Neural progenitor cell (in vitro differentiated cells): ENCODE measurements around the gene SYT7. TPM values are rescaled to one million over a fixed set of nuclear protein-coding genes. Genes with fewer than 3 reads are reported as not detected.

Experiments used
- DNase-seq: peaks from one replicate; pipeline ENCODE4 v3.0.0-alpha.2; 2016; ENCODE audit warnings: low spot score
- H2AFZ ChIP-seq: fragments of 200-600 bp; sonication (generic); replicated peaks from 2 replicates; pipeline ENCODE4 v1.6.1; 2016; ENCODE audit warnings: antibody characterized with exemption
- H3F3A ChIP-seq: fragments of 200-600 bp; sonication (generic); 2 replicates; pipeline ENCODE4 v1.6.1; 2016; ENCODE audit warnings: antibody characterized with exemption, low read depth
- H3K27ac ChIP-seq: fragments of 200-600 bp; sonication (generic); 2 replicates; pipeline ENCODE4 v1.5.1; 2016; ENCODE audit warnings: mild to moderate bottlenecking
- H3K27me3 ChIP-seq: fragments of 200-600 bp; sonication (generic); 2 replicates; pipeline ENCODE4 v1.6.1; 2016; ENCODE audit warnings: mild to moderate bottlenecking, moderate library complexity
- H3K36me3 ChIP-seq: fragments of 200-600 bp; sonication (generic); 2 replicates; pipeline ENCODE4 v1.5.1; 2016
- H3K4me1 ChIP-seq: fragments of 200-600 bp; sonication (generic); 2 replicates; pipeline ENCODE4 v1.6.1; 2016; ENCODE audit warnings: mixed run types
- H3K4me2 ChIP-seq: fragments of 200-600 bp; sonication (generic); 2 replicates; pipeline ENCODE4 v1.6.1; 2016
- H3K4me3 ChIP-seq: fragments of 200-600 bp; sonication (generic); 2 replicates; pipeline ENCODE4 v1.5.1; 2016
- H3K79me2 ChIP-seq: fragments of 200-600 bp; sonication (generic); 2 replicates; pipeline ENCODE4 v1.6.1; 2016; ENCODE audit warnings: low read depth
- H3K9ac ChIP-seq: fragments of 200-600 bp; sonication (generic); 2 replicates; pipeline ENCODE4 v1.6.1; 2016
- H3K9me3 ChIP-seq: fragments of 200-600 bp; sonication (generic); 2 replicates; pipeline ENCODE4 v1.5.1; 2016; ENCODE audit warnings: low read depth
- H4K20me1 ChIP-seq: fragments of 200-600 bp; sonication (generic); 2 replicates; pipeline ENCODE4 v1.6.1; 2016; ENCODE audit warnings: low read depth
- H3K27ac Mint-ChIP-seq: 3 replicates; pipeline ENCODE4 v1.8.0; 2021; ENCODE audit warnings: mixed read lengths
- H3K27me3 Mint-ChIP-seq: 2 replicates; pipeline ENCODE4 v1.8.0; 2022; ENCODE audit warnings: low read depth, mild to moderate bottlenecking, inconsistent platforms, moderate library complexity, mixed read lengths; ENCODE audit not compliant: insufficient read depth
- H3K36me3 Mint-ChIP-seq: 3 replicates; pipeline ENCODE4 v1.8.0; 2021; ENCODE audit warnings: mixed read lengths
- H3K4me1 Mint-ChIP-seq: 3 replicates; pipeline ENCODE4 v1.8.0; 2021; ENCODE audit warnings: mixed read lengths
- H3K4me3 Mint-ChIP-seq: 3 replicates; pipeline ENCODE4 v1.8.0; 2021; ENCODE audit warnings: mild to moderate bottlenecking, moderate library complexity, mixed read lengths
- H3K9me3 Mint-ChIP-seq: 3 replicates; pipeline ENCODE4 v1.8.0; 2020; ENCODE audit warnings: mixed read lengths
- CTCF ChIP-seq: fragments of 200-600 bp; sonication (generic); IDR thresholded peaks from 2 replicates; pipeline ENCODE4 v1.5.1; 2017; ENCODE audit warnings: antibody characterized with exemption, mild to moderate bottlenecking
- EZH2 ChIP-seq: fragments of 200-600 bp; sonication (generic); IDR thresholded peaks from 2 replicates; pipeline ENCODE4 v1.6.1; 2017; ENCODE audit warnings: antibody characterized with exemption, mild to moderate bottlenecking, moderate library complexity
- EZH2phosphoT487 ChIP-seq: fragments of 200-600 bp; sonication (generic); IDR thresholded peaks from 2 replicates; pipeline ENCODE4 v1.6.1; 2017; ENCODE audit warnings: antibody characterized with exemption
- total RNA-seq: library from RNA; depleted of rRNA; stranded (reverse); fragments of >200 nt; gene quantifications from 2 replicates; pipeline ENCODE4 v1.2.3, GENCODE V29; 2015; ENCODE audit warnings: low replicate concordance

Gene SYT7
- total RNA-seq, 1 donor from 2014 or later = 0.73 TPM

DNA sequence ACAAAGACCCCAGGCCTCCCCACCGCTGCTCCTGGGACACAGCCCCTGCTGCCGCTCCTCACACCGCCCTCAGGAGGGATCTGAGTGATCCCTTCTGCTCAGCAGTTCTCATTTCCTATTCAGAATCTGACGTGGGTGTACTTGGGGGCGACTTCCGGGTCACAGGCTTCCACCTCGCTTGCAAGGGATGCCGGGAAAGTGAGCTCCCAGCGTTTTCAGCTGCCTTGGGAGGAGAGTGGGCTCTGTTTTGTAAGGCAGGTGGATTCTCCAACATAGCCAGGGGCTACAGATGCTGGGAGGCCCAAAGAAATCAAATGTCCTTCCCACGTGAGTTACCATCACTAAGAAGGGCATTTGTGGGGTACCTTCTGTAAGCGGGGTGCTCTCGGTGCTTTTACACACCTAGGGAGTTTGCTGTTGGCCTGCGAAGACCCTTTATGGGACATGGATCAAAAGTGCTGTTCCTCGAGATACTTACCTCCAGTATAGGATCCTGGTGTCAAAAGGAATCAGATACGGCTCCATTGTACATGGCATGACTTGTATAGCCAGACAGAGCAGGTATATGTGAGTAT lies 82.0 kb downstream of the SYT7 start:
- no peak overlapping the region for H2AFZ ChIP-seq
- H3K27ac ChIP-seq = no peak overlapping the region
- Mint-ChIP-seq H3K4me3 (no peak overlapping the region), H3K9me3 (no peaks in the 10 kb centered on the region), H3K36me3 (no peaks in the 10 kb centered on the region), H3K27me3 (peaks cover 11% of the 10 kb centered on the region), H3K27ac (no peak overlapping the region), H3K4me1 (peaks cover 49% of the 10 kb centered on the region)
- H3K4me1 ChIP-seq = peaks cover 7% of the 10 kb centered on the region
- peaks cover 21% of the 10 kb centered on the region for H3K27me3 ChIP-seq
- H4K20me1 ChIP-seq = no peaks in the 10 kb centered on the region
- no peak overlapping the region for H3K9ac ChIP-seq
- no peak overlapping the region for H3K4me3 ChIP-seq
- H3K9me3 ChIP-seq = no peaks in the 10 kb centered on the region
- no peaks in the 10 kb centered on the region for H3K36me3 ChIP-seq
- no peak for DNase-seq
- no peak for TF ChIP-seq EZH2phosphoT487
- no peak for TF ChIP-seq EZH2
- no peak for TF ChIP-seq CTCF
- H3K79me2 ChIP-seq = no peaks in the 10 kb centered on the region
- peaks cover 7% of the 10 kb centered on the region for H3F3A ChIP-seq
- H3K4me2 ChIP-seq = no peak overlapping the region

DNA sequence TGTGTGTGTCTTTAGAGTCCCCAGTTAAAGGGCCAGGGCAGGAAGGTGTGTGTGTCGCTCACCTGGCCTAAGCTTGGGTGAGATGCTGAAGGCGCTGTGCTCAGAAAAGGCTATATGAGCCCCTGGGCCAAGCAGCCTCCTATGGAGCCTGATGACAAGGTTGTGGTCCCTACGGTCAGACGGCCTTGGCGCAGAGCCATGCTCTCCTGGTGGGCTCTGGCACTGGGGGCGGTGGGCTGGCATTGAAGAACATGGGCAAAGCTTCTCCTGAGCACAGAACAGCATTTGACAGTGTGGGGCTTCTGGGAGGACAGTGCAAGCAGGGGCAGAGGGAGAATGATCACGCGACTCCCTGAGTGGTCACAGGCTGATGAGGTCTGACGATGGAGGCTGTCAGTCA lies 83.0 kb downstream of the SYT7 start:
- Mint-ChIP-seq H3K9me3 (no peaks in the 10 kb centered on the region), H3K4me3 (no peak overlapping the region), H3K27me3 (peaks cover 10% of the 10 kb centered on the region), H3K4me1 (peaks cover 47% of the 10 kb centered on the region), H3K27ac (no peak overlapping the region), H3K36me3 (no peaks in the 10 kb centered on the region)
- no peak overlapping the region for H3K9ac ChIP-seq
- peaks cover 7% of the 10 kb centered on the region for H3F3A ChIP-seq
- DNase-seq = no peak
- no peak overlapping the region for H3K27ac ChIP-seq
- TF ChIP-seq EZH2 (no peak), CTCF (no peak), EZH2phosphoT487 (no peak)
- H3K4me2 ChIP-seq = no peak overlapping the region
- no peak overlapping the region for H2AFZ ChIP-seq
- no peak overlapping the region for H3K4me3 ChIP-seq
- peaks cover 21% of the 10 kb centered on the region for H3K27me3 ChIP-seq
- no peaks in the 10 kb centered on the region for H4K20me1 ChIP-seq
- peaks cover 7% of the 10 kb centered on the region for H3K4me1 ChIP-seq
- H3K36me3 ChIP-seq = no peaks in the 10 kb centered on the region
- H3K9me3 ChIP-seq = no peaks in the 10 kb centered on the region
- H3K79me2 ChIP-seq = no peaks in the 10 kb centered on the region

- Histone ChIP-seq H3F3A (peaks cover 7% of the 10 kb centered on the region), H3K9me3 (no peaks in the 10 kb centered on the region), H3K36me3 (no peaks in the 10 kb centered on the region), H3K27ac (no peak overlapping the region), H4K20me1 (no peaks in the 10 kb centered on the region), H3K27me3 (peaks cover 21% of the 10 kb centered on the region), H3K4me1 (peaks cover 7% of the 10 kb centered on the region), H3K4me3 (no peak overlapping the region), H3K4me2 (no peak overlapping the region), H2AFZ (no peak overlapping the region), H3K79me2 (no peaks in the 10 kb centered on the region), H3K9ac (no peak overlapping the region)
- Mint-ChIP-seq H3K9me3 (no peaks in the 10 kb centered on the region), H3K4me1 (peaks cover 43% of the 10 kb centered on the region), H3K27ac (no peak overlapping the region), H3K27me3 (peaks cover 11% of the 10 kb centered on the region), H3K4me3 (no peak overlapping the region), H3K36me3 (no peaks in the 10 kb centered on the region)
- TF ChIP-seq EZH2 (no peak), EZH2phosphoT487 (no peak), CTCF (no peak)
- no peak for DNase-seq
These were observed 83.4 kb downstream of the SYT7 start for GRCh38 chr11:61497473-61497872.
